ENCODE results near the gene OR2T12. TPM values are rescaled to one million over a fixed set of nuclear protein-coding genes. Genes with fewer than 3 reads are reported as not detected.

The OR2T12 gene
- total RNA-seq, 1 donor from 2014 or later, result not detected

- TF ChIP-seq CTCF (IDR thresholded peaks at IDR 0.05), result no peak
- ChIA-PET POLR2A (no interaction called here), CTCF (interaction anchor here (1.1 to 1.6 kb wide), 3 partner anchors 9 to 563 kb away, joined by 5 to 14 read pairs (median 6); no protein-coding TSS in a partner anchor)
- Mint-ChIP-seq H3K27ac (no peak overlapping the region), H3K36me3 (ENCODE audit: low read depth) (no peaks in the 10 kb centered on the region), H3K9me3 (no peaks in the 10 kb centered on the region), H3K4me1 (peaks cover 2% of the 10 kb centered on the region), H3K27me3 (peaks cover 12% of the 10 kb centered on the region), H3K4me3 (no peak overlapping the region)
- intact Hi-C loops (cut with micrococcal nuclease), result loop anchor here (1.0 to 5.0 kb wide), 3 partner anchors 379 to 562 kb away; partner anchors contain the start of gene OR14I1
- ATAC-seq (ENCODE audit: low read depth) (no peak), DNase-seq (no peak)
Observed at GRCh38 chr1:248243204-248243603, 60.0 kb downstream of the OR2T12 start.

Other genes starting within 250 kb of the OR2T12 start
- gene OR2L13, start 208.2 kb downstream of the OR2T12 start, total RNA-seq, result not detected in 2 replicates
- not detected in 2 replicates for gene OR2M5, start 158.3 kb downstream of the OR2T12 start, total RNA-seq
- gene OR2M2, start 128.6 kb downstream of the OR2T12 start, total RNA-seq, result not detected in 2 replicates
- not detected in 2 replicates for gene OR2M3, start 106.2 kb downstream of the OR2T12 start, total RNA-seq
- gene OR2M4, start 72.0 kb downstream of the OR2T12 start, total RNA-seq, result not detected in 2 replicates
- not detected in 2 replicates for gene OR2T33, start 25.4 kb downstream of the OR2T12 start, total RNA-seq
- not detected in 2 replicates for gene OR2M7, start 21.1 kb upstream of the OR2T12 start, total RNA-seq
- gene OR14C36, start 45.4 kb upstream of the OR2T12 start, total RNA-seq, result not detected in 2 replicates
- gene OR2T4, start 58.2 kb upstream of the OR2T12 start, total RNA-seq, result not detected in 2 replicates
- gene OR2T6, start 72.3 kb upstream of the OR2T12 start, total RNA-seq, result not detected in 2 replicates
- not detected in 2 replicates for gene OR2T1, start 99.6 kb upstream of the OR2T12 start, total RNA-seq
- 3.2 and 4.1 TPM in 2 replicates for gene OR2T2, start 142.2 kb upstream of the OR2T12 start, total RNA-seq
- 1.00 and 1.5 TPM in 2 replicates for gene OR2T3, start 169.9 kb upstream of the OR2T12 start, total RNA-seq
- gene OR2T5, start 185.2 kb upstream of the OR2T12 start, total RNA-seq, result not detected in 2 replicates
- gene OR2G6, start 204.6 kb upstream of the OR2T12 start, total RNA-seq, result 0.59 and 1.00 TPM in 2 replicates